ENCODE results near the gene ARAF. TPM values are rescaled to one million over a fixed set of nuclear protein-coding genes. Genes with fewer than 3 reads are reported as not detected.

Gene ARAF
- total RNA-seq, 2 experiments from 2014 or later = 53.9 to 60.9 TPM

DNA sequence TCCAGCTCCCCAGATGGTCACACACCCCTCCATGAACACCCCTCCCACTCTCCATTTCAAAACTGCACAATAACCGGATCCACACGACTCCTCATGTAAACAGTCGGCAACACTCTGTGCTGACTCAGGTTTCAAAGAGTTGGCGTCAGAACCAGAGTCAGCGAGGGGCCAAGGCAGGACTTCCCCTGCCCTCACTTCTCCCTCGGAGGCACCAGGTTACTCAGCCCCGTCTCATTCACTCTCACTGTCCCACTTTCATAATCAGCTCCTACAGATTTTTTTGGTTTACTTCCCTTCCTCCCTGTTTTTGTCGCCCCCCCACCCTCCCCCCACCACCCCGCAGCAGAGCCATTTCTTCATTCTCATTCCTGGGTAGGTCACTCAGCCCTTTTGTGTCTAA, 18.5 kb downstream of the ARAF start:
- Mint-ChIP-seq H3K4me1 (ENCODE audit: low read depth) (peaks cover 37% of the 10 kb centered on the region), H3K27ac (no peak overlapping the region)
- peak; percentile 57 for ATAC-seq

DNA sequence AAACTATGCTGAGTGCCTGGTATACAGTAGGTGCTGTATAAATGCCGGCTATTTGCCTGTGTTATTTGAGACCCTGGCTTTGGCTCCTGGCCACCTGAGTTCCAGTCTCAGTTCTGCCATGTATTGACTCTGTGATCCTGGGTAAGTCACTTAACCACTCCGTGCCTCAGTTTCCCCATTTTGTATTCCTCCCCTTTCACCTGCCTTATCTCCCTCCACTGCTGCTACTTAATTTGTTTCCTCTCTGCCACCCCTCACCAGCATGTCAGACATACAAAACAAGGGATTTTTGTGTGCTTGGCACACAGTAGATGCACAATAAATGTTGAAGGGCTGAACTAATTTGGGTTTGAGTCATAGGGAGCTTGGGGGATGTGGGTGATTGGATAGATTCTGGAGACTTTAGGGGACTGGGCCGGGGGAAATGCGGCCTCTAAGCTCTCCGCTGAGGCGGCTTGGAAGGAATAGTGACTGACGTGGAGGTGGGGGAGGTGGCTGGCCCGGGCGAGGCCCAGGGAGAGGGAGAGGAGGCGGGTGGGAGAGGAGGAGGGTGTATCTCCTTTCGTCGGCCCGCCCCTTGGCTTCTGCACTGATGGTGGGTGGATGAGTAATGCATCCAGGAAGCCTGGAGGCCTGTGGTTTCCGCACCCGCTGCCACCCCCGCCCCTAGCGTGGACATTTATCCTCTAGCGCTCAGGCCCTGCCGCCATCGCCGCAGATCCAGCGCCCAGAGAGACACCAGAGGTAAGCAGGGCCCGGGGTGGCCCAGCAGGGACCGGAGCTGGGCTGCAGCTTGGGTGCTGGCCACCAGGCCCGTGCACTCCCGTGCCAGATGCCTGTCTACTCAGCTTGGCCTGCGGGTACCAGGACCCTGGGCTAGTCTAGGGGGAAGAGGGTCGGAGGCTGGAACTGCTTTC, 21.0 kb downstream of the ARAF start, which contains the start of gene TIMP1:
TSS of gene TIMP1 (plus strand) at position 706 of the 917 bp plus-strand sequence. CDS start 980 bp downstream, outside the sequence.
- Mint-ChIP-seq H3K4me3 (peak within 1 kb of the TSS; percentile 47), H3K36me3 (ENCODE audit: low read depth) (no peaks in the 10 kb centered on the region), H3K4me1 (ENCODE audit: low read depth) (peaks cover 39% of the 10 kb centered on the region), H3K27me3 (peaks cover under 1% of the 10 kb centered on the region), H3K27ac (peak within 1 kb of the TSS; percentile 35), H3K9me3 (no peaks in the 10 kb centered on the region)
- intact Hi-C loops (cut with micrococcal nuclease) = no loop called here
- POLR2A ChIA-PET = interaction anchor here (0.6 to 1.4 kb wide), 3 partner anchors 11 to 42 kb away, joined by 3 to 6 read pairs (median 3); no protein-coding TSS in a partner anchor
- peak; percentile 91 for ATAC-seq
- CTCF ChIA-PET = interaction anchor here (1.4 kb wide), 1 partner anchor 47 kb away, joined by 3 read pairs; no protein-coding TSS in a partner anchor
- peak; percentile 93 for DNase-seq
- TF ChIP-seq, protein P1, sequence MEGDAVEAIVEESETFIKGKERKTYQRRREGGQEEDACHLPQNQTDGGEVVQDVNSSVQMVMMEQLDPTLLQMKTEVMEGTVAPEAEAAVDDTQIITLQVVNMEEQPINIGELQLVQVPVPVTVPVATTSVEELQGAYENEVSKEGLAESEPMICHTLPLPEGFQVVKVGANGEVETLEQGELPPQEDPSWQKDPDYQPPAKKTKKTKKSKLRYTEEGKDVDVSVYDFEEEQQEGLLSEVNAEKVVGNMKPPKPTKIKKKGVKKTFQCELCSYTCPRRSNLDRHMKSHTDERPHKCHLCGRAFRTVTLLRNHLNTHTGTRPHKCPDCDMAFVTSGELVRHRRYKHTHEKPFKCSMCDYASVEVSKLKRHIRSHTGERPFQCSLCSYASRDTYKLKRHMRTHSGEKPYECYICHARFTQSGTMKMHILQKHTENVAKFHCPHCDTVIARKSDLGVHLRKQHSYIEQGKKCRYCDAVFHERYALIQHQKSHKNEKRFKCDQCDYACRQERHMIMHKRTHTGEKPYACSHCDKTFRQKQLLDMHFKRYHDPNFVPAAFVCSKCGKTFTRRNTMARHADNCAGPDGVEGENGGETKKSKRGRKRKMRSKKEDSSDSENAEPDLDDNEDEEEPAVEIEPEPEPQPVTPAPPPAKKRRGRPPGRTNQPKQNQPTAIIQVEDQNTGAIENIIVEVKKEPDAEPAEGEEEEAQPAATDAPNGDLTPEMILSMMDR (IDR thresholded peaks at IDR 0.05) = no peak

More for the DNA sequence above, 18.5 kb downstream of the ARAF start:
- peaks cover 2% of the 10 kb centered on the region for H3K27me3 Mint-ChIP-seq
- ChIA-PET POLR2A (interaction anchor here (1.3 kb wide), 1 partner anchor 18 kb away, joined by 3 read pairs; the partner anchor contains the start of gene ARAF), CTCF (no interaction called here)
- no peak overlapping the region for H3K4me3 Mint-ChIP-seq
- peak; percentile 51 for DNase-seq
- intact Hi-C loops (cut with micrococcal nuclease) = no loop called here
- H3K9me3 Mint-ChIP-seq = no peaks in the 10 kb centered on the region
- no peaks in the 10 kb centered on the region for H3K36me3 Mint-ChIP-seq (ENCODE audit: low read depth)
- TF ChIP-seq, protein P1 (IDR thresholded peaks at IDR 0.05) = no peak

GRCh38 chrX:47583240-47583861, 22.3 kb downstream of the ARAF start:
- H3K4me1 Mint-ChIP-seq (ENCODE audit: low read depth) = peaks cover 40% of the 10 kb centered on the region
- intact Hi-C loops (cut with micrococcal nuclease) = no loop called here
- ChIA-PET CTCF (no interaction called here), POLR2A (no interaction called here)
- no peak overlapping the region for H3K27ac Mint-ChIP-seq
- no peak for DNase-seq
- TF ChIP-seq, protein P1 (IDR thresholded peaks at IDR 0.05) = no peak
- H3K4me3 Mint-ChIP-seq = no peak overlapping the region
- ATAC-seq = no peak
- H3K36me3 Mint-ChIP-seq (ENCODE audit: low read depth) = no peaks in the 10 kb centered on the region
- H3K27me3 Mint-ChIP-seq = no peaks in the 10 kb centered on the region
- H3K9me3 Mint-ChIP-seq = no peaks in the 10 kb centered on the region

DNA sequence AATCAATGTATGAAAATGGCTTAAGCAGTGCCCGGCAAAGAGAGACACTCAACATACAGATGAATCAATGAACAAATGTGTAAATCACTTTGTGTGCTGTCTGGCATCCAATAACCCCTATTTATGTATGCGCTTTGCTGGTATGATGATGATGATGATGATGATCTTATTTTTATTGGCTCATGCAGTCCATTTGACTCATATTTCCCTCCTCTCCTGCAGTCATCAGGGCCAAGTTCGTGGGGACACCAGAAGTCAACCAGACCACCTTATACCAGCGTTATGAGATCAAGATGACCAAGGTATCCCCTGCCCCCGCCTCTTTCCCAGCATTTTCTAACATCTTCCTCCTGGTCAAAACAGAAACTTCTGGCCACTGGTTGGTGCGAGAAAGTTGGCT, 23.7 kb downstream of the ARAF start:
- POLR2A ChIA-PET = no interaction called here
- TF ChIP-seq, protein P1 (IDR thresholded peaks at IDR 0.05) = no peak
- Mint-ChIP-seq H3K36me3 (ENCODE audit: low read depth) (no peaks in the 10 kb centered on the region), H3K4me3 (no peak overlapping the region), H3K4me1 (ENCODE audit: low read depth) (peaks cover 31% of the 10 kb centered on the region), H3K27me3 (no peaks in the 10 kb centered on the region), H3K27ac (no peak overlapping the region), H3K9me3 (no peaks in the 10 kb centered on the region)
- ATAC-seq (no peak), DNase-seq (no peak)
- CTCF ChIA-PET = no interaction called here
- intact Hi-C loops (cut with micrococcal nuclease) = no loop called here

GRCh38 chrX:47585273-47585672, 24.3 kb downstream of the ARAF start:
- Mint-ChIP-seq H3K27ac (no peak overlapping the region), H3K4me1 (ENCODE audit: low read depth) (peaks cover 28% of the 10 kb centered on the region), H3K27me3 (no peaks in the 10 kb centered on the region), H3K36me3 (ENCODE audit: low read depth) (no peaks in the 10 kb centered on the region), H3K4me3 (no peak overlapping the region), H3K9me3 (no peaks in the 10 kb centered on the region)
- no peak for ATAC-seq
- ChIA-PET POLR2A (no interaction called here), CTCF (no interaction called here)
- TF ChIP-seq, protein P1 (IDR thresholded peaks at IDR 0.05) = no peak
- intact Hi-C loops (cut with micrococcal nuclease) = no loop called here
- no peak for DNase-seq
